Stimulated activated CD8-positive, alpha-beta memory T cell treated with anti-CD3 and anti-CD28 coated beads, Interleukin-4, amount 100 ng/mL, for 4 hours (primary cell): ENCODE results near the gene MYL6.
"Not testable (repeated sequence)": the region's sequence is repeated elsewhere in the genome, so short reads cannot be mapped to it uniquely, and the experiment has no call there.

Source experiments
- DNase-seq, 2 donors: peaks; one replicate each; pipeline ENCODE4 v3.0.0-alpha.2; 2020; ENCODE audit warnings: low read depth in 2 of 2, low spot score in 1 of 2

MYL6 gene

DNA sequence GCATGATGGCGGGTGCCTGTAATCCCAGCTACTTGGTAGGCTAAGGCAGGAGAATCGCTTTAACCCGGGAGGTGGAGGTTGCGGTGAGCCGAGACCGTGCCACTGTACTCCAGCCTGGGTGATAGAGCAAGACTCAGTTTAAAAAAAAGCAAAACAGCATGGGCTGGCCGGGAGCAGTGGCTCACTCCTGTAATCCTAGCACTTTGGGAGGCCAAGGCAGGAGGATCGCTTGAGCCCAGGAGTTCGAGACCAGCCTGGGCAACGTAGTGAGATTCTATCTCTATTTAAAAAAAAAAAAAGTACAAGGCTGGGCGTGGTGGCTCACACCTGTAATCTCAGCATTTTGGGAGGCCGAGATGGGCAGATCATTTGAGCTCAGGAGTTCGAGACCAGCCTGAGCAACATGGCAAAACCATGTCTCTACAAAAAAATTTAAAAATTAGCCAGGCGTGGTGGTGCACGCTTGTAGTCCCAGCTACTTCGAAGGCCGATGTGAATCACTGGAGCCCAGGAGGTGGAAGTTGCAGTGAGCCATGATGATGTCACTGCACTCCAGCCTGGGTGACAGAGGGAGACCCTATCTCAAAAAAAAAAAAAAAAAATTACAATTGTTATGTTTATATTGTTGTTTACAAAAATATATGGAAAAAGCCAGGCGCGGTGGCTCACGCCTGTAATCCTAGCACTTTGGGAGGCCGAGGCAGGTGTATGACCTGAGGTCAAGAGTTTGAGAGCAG lies 1.5 kb upstream of the MYL6 start:
- DNase-seq = not testable (repeated sequence)

DNA sequence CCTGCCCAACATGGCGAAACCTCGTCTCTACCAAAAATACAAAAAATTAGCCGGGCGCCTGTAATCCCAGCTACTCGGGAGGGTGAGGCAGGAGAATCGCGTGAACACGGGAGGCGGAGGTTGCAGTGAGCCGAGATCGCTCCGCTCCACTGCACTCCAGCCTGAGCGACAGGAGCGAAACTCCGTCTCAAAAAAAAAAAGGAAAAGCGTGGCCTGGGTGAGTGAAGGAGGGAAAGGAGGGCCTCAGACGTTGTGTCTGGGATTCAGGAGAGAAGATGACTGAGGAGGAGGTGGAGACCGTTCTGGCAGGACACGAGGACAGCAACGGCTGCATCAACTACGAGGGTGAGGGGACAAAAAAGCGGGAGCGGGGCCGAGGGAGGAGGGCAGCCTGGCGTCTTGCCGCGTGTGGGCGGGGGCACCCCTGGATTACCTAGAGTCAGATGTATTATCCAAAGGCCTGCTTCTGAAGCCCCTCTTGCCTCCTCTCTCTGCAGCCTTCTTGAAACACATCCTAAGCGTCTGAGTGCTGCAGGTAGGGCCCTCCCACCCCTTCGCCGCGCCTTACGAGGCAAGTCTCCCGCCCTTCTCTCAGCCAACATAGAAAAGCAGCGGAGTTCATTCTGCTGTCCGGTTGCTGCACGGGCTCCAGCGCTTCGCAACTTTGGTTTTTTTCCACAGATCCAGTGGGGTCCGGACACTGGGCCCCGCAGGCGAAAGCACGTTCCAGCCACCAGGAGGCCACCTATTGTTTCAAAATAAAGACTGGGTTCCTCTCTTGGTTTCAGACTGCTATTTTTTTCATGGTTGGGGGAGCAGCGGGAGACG lies 744 bp upstream of the MYL6 start:
- DNase-seq = no peak

GRCh38 chr12:56158926-56159461 lies 835 bp downstream of the MYL6 start:
- no peak for DNase-seq

GRCh38 chr12:56159482-56160192 lies 1.5 kb downstream of the MYL6 start:
- no peak for DNase-seq

DNA sequence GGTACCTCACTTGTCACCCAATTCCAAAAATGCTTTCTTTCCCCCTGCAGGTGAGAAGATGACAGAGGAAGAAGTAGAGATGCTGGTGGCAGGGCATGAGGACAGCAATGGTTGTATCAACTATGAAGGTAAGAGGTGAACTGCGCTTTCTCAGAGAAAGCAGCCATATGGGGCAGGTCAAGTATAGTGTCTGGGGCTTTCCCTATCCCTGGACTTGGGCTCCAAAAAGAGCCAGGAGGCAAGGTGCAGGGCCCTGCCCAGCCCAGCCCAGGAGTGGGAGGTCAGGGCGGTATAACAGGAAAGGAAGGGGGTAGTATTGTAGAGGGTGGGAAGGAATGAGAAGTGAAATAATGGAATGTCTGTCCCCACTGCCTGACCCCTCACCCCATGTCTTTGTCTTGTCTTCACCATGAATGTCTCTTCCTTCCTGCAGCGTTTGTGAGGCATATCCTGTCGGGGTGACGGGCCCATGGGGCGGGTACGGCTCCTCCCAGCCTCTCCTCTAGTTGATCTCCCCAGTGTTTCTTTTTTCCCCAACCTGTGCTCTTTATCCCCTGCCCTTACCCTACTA lies 2.1 kb downstream of the MYL6 start:
- DNase-seq = no peak

- DNase-seq = no peak
These were observed 2.9 kb downstream of the MYL6 start for GRCh38 chr12:56160894-56161689.

DNA sequence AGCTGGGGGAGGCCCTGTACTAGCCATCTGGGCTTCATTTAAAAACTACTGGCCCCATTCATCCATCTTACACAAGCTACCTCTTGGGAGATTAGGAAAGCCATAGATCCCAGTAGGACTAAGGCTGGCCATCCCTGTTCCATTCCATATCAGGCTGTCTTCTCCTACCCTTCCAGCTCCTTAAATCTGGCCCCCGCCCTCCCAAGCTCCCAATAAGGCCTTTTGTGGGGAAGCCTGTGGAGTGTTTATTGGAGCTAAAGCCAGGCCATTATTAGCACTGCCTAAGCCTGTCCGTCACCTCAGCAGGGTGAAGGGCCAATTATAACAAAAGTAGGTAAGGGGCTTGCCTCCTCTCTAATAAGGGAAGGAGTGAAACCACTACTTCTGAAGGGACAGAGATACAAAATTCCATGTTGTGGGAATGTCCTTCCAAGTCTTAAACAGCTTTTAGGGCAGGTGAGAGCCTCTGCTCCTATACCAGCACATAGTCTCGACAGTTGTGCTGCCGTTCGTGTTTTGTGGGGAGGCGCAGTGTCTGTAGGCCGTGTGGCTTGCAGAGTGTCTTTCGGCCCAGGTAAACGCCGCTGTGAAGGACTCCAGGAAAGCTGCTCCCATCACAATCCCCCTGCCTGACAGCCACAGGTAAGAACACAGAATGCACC lies 3.7 kb downstream of the MYL6 start:
- DNase-seq = no peak

GRCh38 chr12:56162468-56163290 lies 4.5 kb downstream of the MYL6 start:
- no peak for DNase-seq

GRCh38 chr12:56163533-56164344 lies 5.6 kb downstream of the MYL6 start:
- DNase-seq = no peak

- no peak for DNase-seq
These were observed 6.2 kb downstream of the MYL6 start for GRCh38 chr12:56164345-56164729.

DNA sequence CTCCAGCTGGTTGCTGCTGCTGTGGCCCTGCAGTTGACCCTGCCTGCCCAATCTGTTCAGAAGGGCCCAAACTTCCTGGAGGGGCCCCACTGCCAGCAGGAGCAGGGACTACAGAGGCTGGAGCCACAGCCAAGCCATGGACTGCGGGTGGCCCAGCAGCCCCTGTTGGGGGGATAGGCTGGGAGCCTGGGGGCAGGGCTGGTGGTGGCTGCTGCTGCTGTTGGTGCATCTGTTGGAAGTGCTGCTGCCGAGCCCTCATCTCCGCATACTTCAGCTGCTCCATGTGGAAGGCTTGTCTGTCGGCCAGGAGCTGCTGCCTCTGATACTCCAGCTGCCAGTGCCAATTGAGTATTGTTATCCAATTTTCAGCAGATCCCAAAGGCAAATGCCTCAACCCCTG lies 7.2 kb downstream of the MYL6 start:
- DNase-seq = no peak

GRCh38 chr12:56169229-56169759 lies 11.1 kb downstream of the MYL6 start:
- DNase-seq = no peak

GRCh38 chr12:56172839-56173238 lies 14.7 kb downstream of the MYL6 start:
- no peak for DNase-seq

DNA sequence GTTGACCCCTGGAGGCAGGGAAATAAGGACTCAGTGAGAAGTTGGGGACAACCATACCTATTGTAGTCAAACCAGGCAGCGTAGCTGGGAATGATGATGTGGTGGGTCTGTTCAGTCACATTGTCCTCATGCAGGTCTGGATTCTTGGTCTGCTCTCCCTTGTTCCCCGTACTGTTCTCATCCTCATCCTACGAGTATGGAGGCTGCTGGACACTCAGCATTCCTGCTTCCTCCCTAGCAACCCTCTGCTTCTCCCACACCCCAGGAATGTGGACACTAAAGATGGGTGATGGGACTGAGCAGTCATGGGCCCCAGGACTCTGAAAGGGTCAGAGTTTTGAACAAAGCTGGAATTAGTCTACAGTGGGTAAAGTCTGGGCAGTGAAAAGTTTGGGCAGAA lies 20.2 kb downstream of the MYL6 start:
- DNase-seq = no peak

GRCh38 chr12:56186957-56187356 lies 28.8 kb downstream of the MYL6 start:
- DNase-seq = no peak

GRCh38 chr12:56188131-56188777 lies 30.1 kb downstream of the MYL6 start:
- DNase-seq = no peak

DNA sequence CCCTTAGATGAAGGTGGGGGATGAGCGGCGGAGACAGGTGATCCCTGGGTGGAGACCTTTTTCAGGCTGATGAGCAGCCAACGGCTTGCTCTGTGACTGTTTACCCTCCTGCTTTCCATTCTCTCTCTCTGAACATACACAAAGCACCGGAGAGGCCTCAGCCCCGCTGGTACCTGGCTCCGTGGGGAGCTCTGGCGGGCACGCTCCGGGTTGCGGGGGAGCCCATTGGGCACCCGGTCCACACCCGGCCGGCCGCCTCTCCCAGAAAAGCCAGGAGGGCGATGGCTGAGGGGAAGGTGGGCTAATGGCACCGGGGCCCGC lies 30.6 kb downstream of the MYL6 start:
- no peak for DNase-seq
